OCI-LY1 (cell line): ENCODE results near the gene GOLGA6L7.
"Not testable (repeated sequence)": the region's sequence is repeated elsewhere in the genome, so short reads cannot be mapped to it uniquely, and the experiment has no call there.

Experiments used
- H2AFZ ChIP-seq: fragments of 200-600 bp; sonication (generic), shearing (Covaris generic); 2 replicates; pipeline ENCODE4 v1.6.0; 2014; ENCODE audit warnings: antibody characterized with exemption, mild to moderate bottlenecking, low read length
- H3F3A ChIP-seq: fragments of 200-600 bp; sonication (generic), shearing (Covaris generic); 2 replicates; pipeline ENCODE4 v1.6.0; 2014; ENCODE audit warnings: mild to moderate bottlenecking, antibody characterized with exemption, low read length, moderate library complexity; ENCODE audit not compliant: insufficient read depth
- H3K27ac ChIP-seq: fragments of 200-600 bp; sonication (generic); 2 replicates; pipeline ENCODE4 v1.5.1; 2014; ENCODE audit warnings: low read length, mixed run types, mild to moderate bottlenecking, low read depth; ENCODE audit not compliant: poor library complexity, severe bottlenecking
- H3K27me3 ChIP-seq: fragments of 200-600 bp; sonication (generic); 2 replicates; pipeline ENCODE4 v1.6.0; 2014; ENCODE audit warnings: antibody characterized with exemption, mild to moderate bottlenecking, low read length, moderate library complexity; ENCODE audit not compliant: insufficient read depth
- H3K36me3 ChIP-seq: fragments of 200-600 bp; sonication (generic); 2 replicates; pipeline ENCODE4 v1.6.1; 2014; ENCODE audit warnings: mild to moderate bottlenecking, antibody characterized with exemption, low read length, moderate library complexity, mixed read lengths; ENCODE audit not compliant: insufficient read depth
- H3K4me1 ChIP-seq: fragments of 200-600 bp; sonication (generic); 2 replicates; pipeline ENCODE4 v1.5.1; 2014; ENCODE audit warnings: mild to moderate bottlenecking, low read length, moderate library complexity; ENCODE audit not compliant: insufficient read depth, severe bottlenecking
- H3K4me2 ChIP-seq: fragments of 200-600 bp; sonication (generic), shearing (Covaris generic); 2 replicates; pipeline ENCODE4 v1.6.1; 2014; ENCODE audit warnings: low read length
- H3K4me3 ChIP-seq: fragments of 200-600 bp; sonication (generic); 2 replicates; pipeline ENCODE4 v1.5.1; 2014; ENCODE audit warnings: low read length, low read depth, mild to moderate bottlenecking, mixed read lengths; ENCODE audit not compliant: poor library complexity, severe bottlenecking
- H3K79me2 ChIP-seq: fragments of 200-600 bp; shearing (Covaris generic); 2 replicates; pipeline ENCODE4 v1.6.1; 2016; ENCODE audit warnings: mixed run types, low read length, mixed read lengths; ENCODE audit not compliant: insufficient read depth
- H3K9ac ChIP-seq: fragments of 200-600 bp; sonication (generic), shearing (Covaris generic); 2 replicates; pipeline ENCODE4 v1.6.1; 2014; ENCODE audit warnings: mild to moderate bottlenecking, low read length, mixed read lengths
- H3K9me2 ChIP-seq: fragments of 200-600 bp; sonication (generic), shearing (Covaris generic); 2 replicates; pipeline ENCODE4 v1.6.1; 2014; ENCODE audit warnings: low read depth, mild to moderate bottlenecking, low read length, mixed read lengths
- H3K9me3 ChIP-seq: fragments of 200-600 bp; shearing (Covaris generic); 2 replicates; pipeline ENCODE4 v1.6.1; 2014; ENCODE audit warnings: low read length, mixed read lengths
- H4K20me1 ChIP-seq: fragments of 200-600 bp; sonication (generic), shearing (Covaris generic); 2 replicates; pipeline ENCODE4 v1.6.0; 2016; ENCODE audit warnings: mild to moderate bottlenecking, low read length; ENCODE audit not compliant: insufficient read depth

Gene GOLGA6L7

DNA sequence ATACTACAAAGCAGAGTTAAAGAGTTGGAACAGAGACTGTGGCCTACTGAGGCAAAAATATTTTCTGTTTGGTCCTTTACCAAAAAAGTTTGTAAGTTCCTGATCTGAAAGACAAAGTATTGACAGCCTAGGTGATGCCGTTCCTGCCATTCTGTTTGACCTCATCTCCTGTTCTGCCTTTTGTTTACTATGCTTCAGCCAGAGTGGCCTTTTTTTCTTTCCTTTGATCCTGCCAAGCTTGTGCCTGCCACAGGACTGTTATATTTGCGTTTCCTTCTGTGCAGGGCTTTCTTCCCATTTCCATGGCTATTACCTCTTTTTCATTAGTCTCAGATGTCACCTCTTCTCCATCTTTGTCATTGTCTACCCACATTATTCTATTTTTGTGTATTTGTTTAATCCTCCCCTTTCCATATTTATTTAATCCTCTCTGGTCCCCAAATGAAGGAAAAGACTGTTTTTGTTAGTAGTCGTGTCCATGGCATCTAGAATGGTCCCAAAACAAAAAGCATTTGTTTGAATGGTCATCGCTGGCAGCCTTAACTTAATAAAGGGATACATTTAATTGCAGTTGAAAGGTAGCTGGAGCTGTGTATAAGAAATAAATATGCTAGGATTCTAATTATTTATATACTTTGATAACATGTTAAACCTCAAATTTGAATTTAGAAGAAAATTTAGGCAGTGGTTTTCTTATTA is 36.4 kb downstream of the GOLGA6L7 start:
- H3K36me3 ChIP-seq, H3F3A ChIP-seq, H3K4me3 ChIP-seq, H3K27me3 ChIP-seq, H3K79me2 ChIP-seq, H3K4me1 ChIP-seq, H2AFZ ChIP-seq, H3K9ac ChIP-seq, H4K20me1 ChIP-seq, H3K9me2 ChIP-seq, H3K9me3 ChIP-seq, H3K4me2 ChIP-seq, H3K27ac ChIP-seq: not testable (repeated sequence)

DNA sequence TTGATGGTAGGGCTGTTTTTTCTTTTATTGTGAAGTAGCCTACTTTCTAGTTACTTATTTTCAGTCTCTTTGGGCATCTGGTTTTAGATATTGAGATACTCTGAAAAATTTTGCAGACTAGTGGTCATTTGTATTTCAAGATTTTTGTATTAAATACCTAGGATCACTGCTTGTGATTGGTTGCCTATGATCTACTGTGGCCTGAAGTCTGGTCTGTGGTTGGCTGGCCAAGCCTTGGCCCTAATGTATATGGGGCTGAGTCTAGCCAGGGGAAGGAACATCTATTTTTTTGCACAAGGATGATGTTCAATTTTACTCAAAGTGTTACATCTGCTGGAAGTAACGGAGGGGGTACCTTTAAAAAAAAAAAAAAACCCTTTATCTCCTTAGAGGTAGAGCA is 38.0 kb downstream of the GOLGA6L7 start:
- H3K27ac ChIP-seq, H3K9me2 ChIP-seq, H3K4me1 ChIP-seq, H3K9ac ChIP-seq, H3K4me2 ChIP-seq, H3K79me2 ChIP-seq, H3K36me3 ChIP-seq, H3K9me3 ChIP-seq, H3K4me3 ChIP-seq, H2AFZ ChIP-seq, H4K20me1 ChIP-seq, H3F3A ChIP-seq, H3K27me3 ChIP-seq: not testable (repeated sequence)

DNA sequence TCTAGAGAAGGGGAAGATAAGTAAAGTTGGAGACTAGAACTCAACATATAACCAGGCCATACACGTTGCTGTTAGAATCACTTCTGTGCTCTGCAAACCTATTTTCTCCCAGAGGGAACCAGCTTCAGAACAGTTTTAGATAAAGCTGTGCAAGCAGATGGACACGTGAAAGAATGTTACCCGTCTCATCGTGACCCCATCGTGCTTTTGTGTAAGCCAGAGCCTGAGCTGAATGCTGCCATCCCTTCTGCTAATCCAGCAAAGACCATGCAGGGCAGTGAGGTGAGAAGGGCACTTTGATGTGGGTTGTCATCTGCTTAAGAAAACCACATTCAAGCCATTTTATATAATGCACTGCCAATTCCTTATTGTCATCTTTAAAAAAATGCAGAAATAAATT is 40.3 kb downstream of the GOLGA6L7 start:
- not testable (repeated sequence) for H3K36me3 ChIP-seq, H3K9me3 ChIP-seq, H4K20me1 ChIP-seq, H3K27ac ChIP-seq, H3K4me2 ChIP-seq, H3K79me2 ChIP-seq, H3K27me3 ChIP-seq, H3K9me2 ChIP-seq, H3K9ac ChIP-seq, H2AFZ ChIP-seq, H3K4me3 ChIP-seq, H3F3A ChIP-seq, H3K4me1 ChIP-seq

DNA sequence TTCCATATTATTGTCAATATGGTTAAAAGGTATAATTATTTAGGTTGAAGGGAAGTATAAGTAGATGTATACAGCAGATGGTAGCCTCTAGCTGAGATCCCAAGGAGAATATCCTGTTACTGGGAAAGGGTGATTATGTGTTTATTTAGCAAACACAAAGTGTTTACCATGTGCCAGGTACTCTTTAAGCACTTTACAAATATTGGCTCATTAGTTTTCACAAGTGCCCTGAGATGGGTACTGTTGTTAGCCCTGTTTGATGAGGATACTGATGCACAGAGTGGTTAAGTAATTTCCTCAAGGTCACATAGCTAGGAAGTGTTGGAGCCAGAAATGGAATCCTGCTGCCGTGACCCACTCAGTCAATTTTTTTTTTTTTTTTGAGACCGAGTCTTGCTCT is 48.1 kb downstream of the GOLGA6L7 start:
- H3K27ac ChIP-seq = not testable (repeated sequence)

DNA sequence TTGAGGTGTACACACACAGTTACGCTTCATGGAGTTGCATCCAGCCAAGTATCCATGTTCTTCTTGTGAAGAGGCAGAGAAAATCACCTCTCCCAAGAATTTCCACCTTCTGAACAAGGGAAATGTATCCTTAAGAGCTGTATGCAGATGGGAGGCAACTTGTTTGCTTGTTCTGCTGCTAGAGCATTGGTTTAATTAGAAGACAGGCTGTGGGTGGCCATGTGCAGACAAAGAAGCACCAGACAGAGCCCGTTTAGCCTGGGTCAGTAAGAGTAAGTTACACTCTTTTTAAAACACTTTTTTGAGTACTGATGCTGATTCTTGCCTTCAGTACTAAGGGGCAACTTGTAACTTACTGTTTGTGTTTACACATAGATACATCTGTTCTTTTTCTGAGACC is 50.2 kb downstream of the GOLGA6L7 start:
- not testable (repeated sequence) for H4K20me1 ChIP-seq, H2AFZ ChIP-seq

More for the DNA sequence above, 48.1 kb downstream of the GOLGA6L7 start:
- not testable (repeated sequence) for H3K79me2 ChIP-seq, H3K4me3 ChIP-seq, H4K20me1 ChIP-seq, H3F3A ChIP-seq, H3K9me2 ChIP-seq, H3K4me1 ChIP-seq, H3K27me3 ChIP-seq, H3K36me3 ChIP-seq, H2AFZ ChIP-seq, H3K4me2 ChIP-seq, H3K9ac ChIP-seq, H3K9me3 ChIP-seq

More for the DNA sequence above, 50.2 kb downstream of the GOLGA6L7 start:
- H3K9me3 ChIP-seq, H3K9me2 ChIP-seq, H3K27me3 ChIP-seq, H3K4me3 ChIP-seq, H3K36me3 ChIP-seq, H3F3A ChIP-seq, H3K9ac ChIP-seq, H3K79me2 ChIP-seq, H3K4me2 ChIP-seq, H3K4me1 ChIP-seq, H3K27ac ChIP-seq: not testable (repeated sequence)
